Neural progenitor cell (in vitro differentiated cells): Measurements from ENCODE around the gene PLEKHA5. TPM values are rescaled to one million over a fixed set of nuclear protein-coding genes. Genes with fewer than 3 reads are reported as not detected.

ENCODE experiments used
- DNase-seq: peaks from one replicate; pipeline ENCODE4 v3.0.0-alpha.2; 2016; ENCODE audit warnings: low spot score
- H2AFZ ChIP-seq: fragments of 200-600 bp; sonication (generic); replicated peaks from 2 replicates; pipeline ENCODE4 v1.6.1; 2016; ENCODE audit warnings: antibody characterized with exemption
- H3F3A ChIP-seq: fragments of 200-600 bp; sonication (generic); 2 replicates; pipeline ENCODE4 v1.6.1; 2016; ENCODE audit warnings: antibody characterized with exemption, low read depth
- H3K27ac ChIP-seq: fragments of 200-600 bp; sonication (generic); 2 replicates; pipeline ENCODE4 v1.5.1; 2016; ENCODE audit warnings: mild to moderate bottlenecking
- H3K27me3 ChIP-seq: fragments of 200-600 bp; sonication (generic); 2 replicates; pipeline ENCODE4 v1.6.1; 2016; ENCODE audit warnings: mild to moderate bottlenecking, moderate library complexity
- H3K36me3 ChIP-seq: fragments of 200-600 bp; sonication (generic); 2 replicates; pipeline ENCODE4 v1.5.1; 2016
- H3K4me1 ChIP-seq: fragments of 200-600 bp; sonication (generic); 2 replicates; pipeline ENCODE4 v1.6.1; 2016; ENCODE audit warnings: mixed run types
- H3K4me2 ChIP-seq: fragments of 200-600 bp; sonication (generic); 2 replicates; pipeline ENCODE4 v1.6.1; 2016
- H3K4me3 ChIP-seq: fragments of 200-600 bp; sonication (generic); 2 replicates; pipeline ENCODE4 v1.5.1; 2016
- H3K79me2 ChIP-seq: fragments of 200-600 bp; sonication (generic); 2 replicates; pipeline ENCODE4 v1.6.1; 2016; ENCODE audit warnings: low read depth
- H3K9ac ChIP-seq: fragments of 200-600 bp; sonication (generic); 2 replicates; pipeline ENCODE4 v1.6.1; 2016
- H3K9me3 ChIP-seq: fragments of 200-600 bp; sonication (generic); 2 replicates; pipeline ENCODE4 v1.5.1; 2016; ENCODE audit warnings: low read depth
- H4K20me1 ChIP-seq: fragments of 200-600 bp; sonication (generic); 2 replicates; pipeline ENCODE4 v1.6.1; 2016; ENCODE audit warnings: low read depth
- H3K27ac Mint-ChIP-seq: 3 replicates; pipeline ENCODE4 v1.8.0; 2021; ENCODE audit warnings: mixed read lengths
- H3K27me3 Mint-ChIP-seq: 2 replicates; pipeline ENCODE4 v1.8.0; 2022; ENCODE audit warnings: low read depth, mild to moderate bottlenecking, inconsistent platforms, moderate library complexity, mixed read lengths; ENCODE audit not compliant: insufficient read depth
- H3K36me3 Mint-ChIP-seq: 3 replicates; pipeline ENCODE4 v1.8.0; 2021; ENCODE audit warnings: mixed read lengths
- H3K4me1 Mint-ChIP-seq: 3 replicates; pipeline ENCODE4 v1.8.0; 2021; ENCODE audit warnings: mixed read lengths
- H3K4me3 Mint-ChIP-seq: 3 replicates; pipeline ENCODE4 v1.8.0; 2021; ENCODE audit warnings: mild to moderate bottlenecking, moderate library complexity, mixed read lengths
- H3K9me3 Mint-ChIP-seq: 3 replicates; pipeline ENCODE4 v1.8.0; 2020; ENCODE audit warnings: mixed read lengths
- CTCF ChIP-seq: fragments of 200-600 bp; sonication (generic); IDR thresholded peaks from 2 replicates; pipeline ENCODE4 v1.5.1; 2017; ENCODE audit warnings: antibody characterized with exemption, mild to moderate bottlenecking
- EZH2 ChIP-seq: fragments of 200-600 bp; sonication (generic); IDR thresholded peaks from 2 replicates; pipeline ENCODE4 v1.6.1; 2017; ENCODE audit warnings: antibody characterized with exemption, mild to moderate bottlenecking, moderate library complexity
- EZH2phosphoT487 ChIP-seq: fragments of 200-600 bp; sonication (generic); IDR thresholded peaks from 2 replicates; pipeline ENCODE4 v1.6.1; 2017; ENCODE audit warnings: antibody characterized with exemption
- total RNA-seq: library from RNA; depleted of rRNA; stranded (reverse); fragments of >200 nt; gene quantifications from 2 replicates; pipeline ENCODE4 v1.2.3, GENCODE V29; 2015; ENCODE audit warnings: low replicate concordance

PLEKHA5 gene
- total RNA-seq, 1 donor from 2014 or later: 86.7 TPM

- H3K27ac ChIP-seq: no peak overlapping the region
- peaks cover 2% of the 10 kb centered on the region for H3K27me3 Mint-ChIP-seq
- H3K9me3 Mint-ChIP-seq: peaks cover 10% of the 10 kb centered on the region
- no peak overlapping the region for H3K4me3 ChIP-seq
- no peak overlapping the region for H3K4me3 Mint-ChIP-seq
- peaks cover 6% of the 10 kb centered on the region for H3K36me3 ChIP-seq
- no peaks in the 10 kb centered on the region for H3K27me3 ChIP-seq
- no peaks in the 10 kb centered on the region for H4K20me1 ChIP-seq
- no peak for DNase-seq
- no peak for TF ChIP-seq EZH2phosphoT487
- TF ChIP-seq CTCF: no peak
- TF ChIP-seq EZH2: no peak
- no peak overlapping the region for H3K9ac ChIP-seq
- no peaks in the 10 kb centered on the region for H3K4me1 Mint-ChIP-seq
- H3K4me1 ChIP-seq: no peaks in the 10 kb centered on the region
- H3K36me3 Mint-ChIP-seq: peaks cover 40% of the 10 kb centered on the region
- no peaks in the 10 kb centered on the region for H3K9me3 ChIP-seq
- H3K27ac Mint-ChIP-seq: no peak overlapping the region
- H2AFZ ChIP-seq: no peak overlapping the region
- peaks cover 11% of the 10 kb centered on the region for H3F3A ChIP-seq
- H3K4me2 ChIP-seq: no peak overlapping the region
- H3K79me2 ChIP-seq: no peaks in the 10 kb centered on the region
These were observed 194.3 kb downstream of the PLEKHA5 start for GRCh38 chr12:19323805-19324204.

- Histone ChIP-seq H2AFZ (no peak overlapping the region), H3K4me2 (no peak overlapping the region), H3K27ac (no peak overlapping the region), H4K20me1 (no peaks in the 10 kb centered on the region), H3K9ac (no peak overlapping the region), H3K9me3 (no peaks in the 10 kb centered on the region), H3K79me2 (no peaks in the 10 kb centered on the region), H3F3A (peaks cover 7% of the 10 kb centered on the region), H3K4me3 (no peak overlapping the region), H3K27me3 (no peaks in the 10 kb centered on the region), H3K36me3 (peaks cover 16% of the 10 kb centered on the region), H3K4me1 (no peaks in the 10 kb centered on the region)
- H3K9me3 Mint-ChIP-seq: peaks cover 10% of the 10 kb centered on the region
- no peak for TF ChIP-seq EZH2phosphoT487
- no peak for TF ChIP-seq CTCF
- no peak for TF ChIP-seq EZH2
- H3K4me1 Mint-ChIP-seq: no peaks in the 10 kb centered on the region
- no peak overlapping the region for H3K4me3 Mint-ChIP-seq
- no peak overlapping the region for H3K27ac Mint-ChIP-seq
- H3K36me3 Mint-ChIP-seq: peaks cover 49% of the 10 kb centered on the region
- no peak for DNase-seq
- peaks cover 2% of the 10 kb centered on the region for H3K27me3 Mint-ChIP-seq
These were observed 196.6 kb downstream of the PLEKHA5 start for GRCh38 chr12:19326102-19326501.

- H4K20me1 ChIP-seq: no peaks in the 10 kb centered on the region
- no peak for DNase-seq
- H3K79me2 ChIP-seq: no peaks in the 10 kb centered on the region
- H3K36me3 ChIP-seq: peaks cover 16% of the 10 kb centered on the region
- Mint-ChIP-seq H3K4me1 (no peaks in the 10 kb centered on the region), H3K4me3 (no peak overlapping the region), H3K9me3 (peaks cover 6% of the 10 kb centered on the region), H3K27ac (no peak overlapping the region), H3K36me3 (peaks cover 51% of the 10 kb centered on the region), H3K27me3 (no peaks in the 10 kb centered on the region)
- H2AFZ ChIP-seq: no peak overlapping the region
- H3K9me3 ChIP-seq: no peaks in the 10 kb centered on the region
- no peak overlapping the region for H3K4me2 ChIP-seq
- H3K27ac ChIP-seq: no peak overlapping the region
- no peaks in the 10 kb centered on the region for H3K27me3 ChIP-seq
- H3K9ac ChIP-seq: no peak overlapping the region
- TF ChIP-seq EZH2phosphoT487: no peak
- TF ChIP-seq EZH2: no peak
- TF ChIP-seq CTCF: no peak
- H3F3A ChIP-seq: peaks cover 3% of the 10 kb centered on the region
- H3K4me3 ChIP-seq: no peak overlapping the region
- H3K4me1 ChIP-seq: no peaks in the 10 kb centered on the region
These were observed 202.7 kb downstream of the PLEKHA5 start for GRCh38 chr12:19332196-19332595.
